Lung (tissue), 12 donors: ENCODE data around the gene CHRNA9. TPM values are rescaled to one million over a fixed set of nuclear protein-coding genes. Genes with fewer than 3 reads are reported as not detected.

Experiments used
- ATAC-seq: fragments of 200-7000 bp; cut with Tn5 transposase; one replicate; pipeline ENCODE4 v1.9.1; 2020; ENCODE audit warnings: moderate number of reproducible peaks; ENCODE audit not compliant: insufficient read depth, low FRiP score
- DNase-seq, 3 donors: peaks; one replicate each; pipeline ENCODE4 v3.0.0-alpha.2; 2013 to 2017
- H3K27ac ChIP-seq, 2 donors: one replicate each; pipeline ENCODE4 v1.5.1; 2013; ENCODE audit warnings: mild to moderate bottlenecking in 2 of 2, moderate library complexity in 2 of 2, control low read depth in 1 of 2, inconsistent platforms in 1 of 2, low read depth in 1 of 2, low read length in 1 of 2
- H3K27me3 ChIP-seq, 3 donors: one replicate each; pipeline ENCODE4 v1.5.1; 2013; ENCODE audit warnings: low read length in 2 of 3; ENCODE audit not compliant: control insufficient read depth in 3 of 3, insufficient read depth in 3 of 3
- H3K36me3 ChIP-seq, 4 donors: one replicate each; pipeline ENCODE4 v1.5.1; 2013; ENCODE audit warnings: low read length in 4 of 4, mild to moderate bottlenecking in 1 of 4, moderate library complexity in 1 of 4; ENCODE audit not compliant: control insufficient read depth in 4 of 4, insufficient read depth in 4 of 4
- H3K4me1 ChIP-seq, 5 donors: one replicate each; pipeline ENCODE4 v1.5.1; 2013; ENCODE audit warnings: low read length in 5 of 5, mild to moderate bottlenecking in 2 of 5, moderate library complexity in 1 of 5; ENCODE audit not compliant: control insufficient read depth in 5 of 5, insufficient read depth in 5 of 5
- H3K4me3 ChIP-seq: one replicate; pipeline ENCODE4 v1.5.1; 2013; ENCODE audit warnings: mild to moderate bottlenecking, control low read depth, moderate library complexity
- H3K9ac ChIP-seq, 2 donors: one replicate each; pipeline ENCODE4 v1.5.1; 2013; ENCODE audit warnings: low read length in 2 of 2, control low read depth in 1 of 2; ENCODE audit not compliant: insufficient read depth in 1 of 2
- H3K9me3 ChIP-seq, 4 donors: one replicate each; pipeline ENCODE4 v1.5.1; 2013; ENCODE audit warnings: low read length in 3 of 4, mild to moderate bottlenecking in 1 of 4, moderate library complexity in 1 of 4; ENCODE audit not compliant: control insufficient read depth in 4 of 4, insufficient read depth in 3 of 4
- WGBS, 2 donors: extraction: QIAGEN DNeasy Blood & Tissue Kit; methylation state at CpG; one replicate each; pipeline ENCODE4 v1.1.7; 2013; 5-methylcytosine and 5-hydroxymethylcytosine counted together
- polyA plus RNA-seq, 2 donors: library from polyadenylated mRNA; stranded (reverse); fragments of 200-250 nt; gene quantifications; one replicate each; pipeline ENCODE4 v1.2.1, GENCODE V29; 2013
- total RNA-seq, 2 donors: library from RNA; depleted of rRNA in 1 of 2; stranded (reverse); fragments of >200 nt in 1 of 2; gene quantifications; one replicate each; pipeline ENCODE4 v1.2.1, GENCODE V29; 2014 to 2021
- TF ChIP-seq, protein P1 (sequence below): IDR thresholded peaks from 2 replicates; pipeline ENCODE4 v1.5.1; 2012; ENCODE audit warnings: mild to moderate bottlenecking; ENCODE audit errors: control extremely low read depth, extremely low read depth
- donor health status: control.
- donor health status: control.
- donor health status: Bipolar disorder and iron deficiency.
- donor health status: healthy.
- donor health status: DM: yes; HTN: yes; CAD: no.

Gene CHRNA9
- total and polyA plus RNA-seq, 4 donors, result 0.09 TPM; not detected in 3

DNA sequence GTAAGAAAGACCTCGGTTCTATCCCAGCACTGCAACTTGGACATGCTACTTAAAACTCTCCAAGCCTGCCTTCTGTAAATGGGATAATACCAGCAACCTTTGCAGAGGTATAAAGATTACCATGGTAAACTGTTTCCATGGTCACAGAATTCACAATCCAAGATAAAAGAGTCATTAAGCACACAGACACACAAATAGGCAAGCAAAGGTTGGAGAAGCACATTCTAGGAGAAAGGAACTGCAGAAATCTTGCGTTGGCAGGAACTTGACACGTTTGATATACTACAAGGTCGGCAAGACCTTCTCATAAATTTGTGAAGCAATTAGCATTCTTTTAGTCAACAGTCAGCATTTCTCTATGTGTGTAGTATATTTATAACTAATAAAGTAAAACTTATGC lies 12.3 kb upstream of the CHRNA9 start:
- Histone ChIP-seq H3K27ac (no peak overlapping the region), H3K9ac (no peak overlapping the region), H3K36me3 (no peaks in the 10 kb centered on the region), H3K27me3 (no peaks in the 10 kb centered on the region), H3K9me3 (no peaks in the 10 kb centered on the region), H3K4me1 (no peaks in the 10 kb centered on the region), H3K4me3 (no peak overlapping the region)
- DNase-seq (no peak), ATAC-seq (no peak)
- TF ChIP-seq, protein P1, sequence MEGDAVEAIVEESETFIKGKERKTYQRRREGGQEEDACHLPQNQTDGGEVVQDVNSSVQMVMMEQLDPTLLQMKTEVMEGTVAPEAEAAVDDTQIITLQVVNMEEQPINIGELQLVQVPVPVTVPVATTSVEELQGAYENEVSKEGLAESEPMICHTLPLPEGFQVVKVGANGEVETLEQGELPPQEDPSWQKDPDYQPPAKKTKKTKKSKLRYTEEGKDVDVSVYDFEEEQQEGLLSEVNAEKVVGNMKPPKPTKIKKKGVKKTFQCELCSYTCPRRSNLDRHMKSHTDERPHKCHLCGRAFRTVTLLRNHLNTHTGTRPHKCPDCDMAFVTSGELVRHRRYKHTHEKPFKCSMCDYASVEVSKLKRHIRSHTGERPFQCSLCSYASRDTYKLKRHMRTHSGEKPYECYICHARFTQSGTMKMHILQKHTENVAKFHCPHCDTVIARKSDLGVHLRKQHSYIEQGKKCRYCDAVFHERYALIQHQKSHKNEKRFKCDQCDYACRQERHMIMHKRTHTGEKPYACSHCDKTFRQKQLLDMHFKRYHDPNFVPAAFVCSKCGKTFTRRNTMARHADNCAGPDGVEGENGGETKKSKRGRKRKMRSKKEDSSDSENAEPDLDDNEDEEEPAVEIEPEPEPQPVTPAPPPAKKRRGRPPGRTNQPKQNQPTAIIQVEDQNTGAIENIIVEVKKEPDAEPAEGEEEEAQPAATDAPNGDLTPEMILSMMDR, result no peak
- 35 to 51% methylated on average over 4 of the region's 4 CpGs for WGBS, 2 donors

DNA sequence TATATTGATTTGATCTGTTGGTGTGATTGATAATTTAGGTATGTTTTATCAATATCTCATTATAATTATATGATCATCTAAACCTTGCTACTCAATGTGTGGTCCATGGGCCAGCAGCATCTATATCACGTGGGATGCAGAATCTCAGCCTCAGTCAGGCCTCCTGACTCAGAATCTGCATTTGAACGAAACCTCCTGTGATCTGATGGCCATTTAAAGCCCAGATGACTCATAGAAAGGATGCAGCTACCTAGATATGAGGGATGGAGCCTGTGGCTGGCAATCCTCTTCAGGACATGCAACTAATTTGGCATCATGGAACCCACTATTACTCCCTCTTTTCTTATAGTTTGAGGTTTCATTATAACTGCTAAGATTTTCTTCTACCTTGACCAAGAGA lies 11.3 kb upstream of the CHRNA9 start:
- 89 to 93% methylated on average over 2 of the region's 2 CpGs for WGBS, 2 donors
- no peak for ATAC-seq
- no peak overlapping the region for H3K4me3 ChIP-seq

DNA sequence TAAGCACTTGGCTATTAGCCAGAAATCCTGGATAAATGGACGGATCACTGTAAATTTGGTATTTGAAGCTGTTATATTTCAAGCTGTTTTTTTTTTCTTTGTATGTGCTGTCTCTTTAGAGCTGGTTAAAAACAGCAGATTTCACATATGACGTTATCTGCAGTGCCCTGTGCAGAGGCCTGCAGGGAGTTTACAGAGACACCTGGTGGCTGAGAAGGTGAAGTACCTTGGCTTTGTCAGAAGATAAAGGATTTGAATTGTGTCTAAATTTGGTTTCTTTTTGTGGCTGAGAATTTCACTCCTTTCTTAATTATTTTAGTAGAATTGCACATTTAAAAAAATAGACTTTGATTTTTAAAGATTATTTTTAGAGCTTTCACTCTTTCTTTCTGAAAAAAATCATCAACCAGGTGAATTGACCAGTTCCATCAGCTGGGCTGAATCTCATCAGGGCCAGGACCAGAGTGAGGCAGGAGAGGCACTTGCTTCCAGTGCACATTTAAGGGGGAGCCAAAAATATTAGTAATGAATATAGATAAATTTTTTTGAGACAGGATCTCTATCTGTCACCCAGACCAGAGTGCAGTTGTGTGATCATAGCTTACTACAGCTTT lies 9.6 kb upstream of the CHRNA9 start:
- peak; percentile 61 to 78 (median 78) for DNase-seq
- H3K27me3 ChIP-seq, result no peaks in the 10 kb centered on the region
- H3K9me3 ChIP-seq, result no peaks in the 10 kb centered on the region
- peak; percentile 77 for ATAC-seq
- H3K9ac ChIP-seq, result no peak overlapping the region
- WGBS, 2 donors, result 17 to 20% methylated on average over 2 of the region's 2 CpGs
- H3K4me3 ChIP-seq, result no peak overlapping the region
- H3K27ac ChIP-seq, result no peak overlapping the region
- no peaks in the 10 kb centered on the region for H3K4me1 ChIP-seq
- TF ChIP-seq, protein P1, result peak; percentile 52
- no peaks in the 10 kb centered on the region for H3K36me3 ChIP-seq

More for the DNA sequence above, 11.3 kb upstream of the CHRNA9 start:
- no peaks in the 10 kb centered on the region for H3K27me3 ChIP-seq
- H3K27ac ChIP-seq, result no peak overlapping the region
- no peaks in the 10 kb centered on the region for H3K4me1 ChIP-seq
- no peaks in the 10 kb centered on the region for H3K36me3 ChIP-seq
- TF ChIP-seq, protein P1, result no peak
- DNase-seq, result no peak
- no peaks in the 10 kb centered on the region for H3K9me3 ChIP-seq
- H3K9ac ChIP-seq, result no peak overlapping the region

DNA sequence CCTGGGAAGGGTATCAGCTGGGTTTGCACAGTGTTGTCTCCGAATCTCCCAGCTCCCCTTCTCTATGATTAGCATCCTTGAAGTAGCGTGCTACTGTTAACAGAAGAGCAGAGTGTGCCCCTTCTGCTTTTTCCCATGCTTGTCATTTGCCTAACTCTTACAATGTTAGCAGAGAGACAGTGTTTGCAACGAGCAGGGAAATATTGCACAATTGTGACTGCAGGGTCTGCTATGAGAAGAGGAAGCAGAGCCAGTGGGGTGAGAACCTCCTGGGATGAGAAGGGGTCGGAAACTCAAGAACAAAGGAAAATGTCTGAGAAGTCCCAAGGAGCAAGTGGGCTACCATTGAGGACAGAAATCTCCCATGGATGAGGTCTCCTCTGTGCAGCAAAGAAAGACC lies 7.8 kb upstream of the CHRNA9 start:
- 25 to 60% methylated on average over 4 of the region's 4 CpGs for WGBS, 2 donors
- Histone ChIP-seq H3K27me3 (no peaks in the 10 kb centered on the region), H3K4me3 (no peak overlapping the region), H3K27ac (no peak overlapping the region), H3K36me3 (no peaks in the 10 kb centered on the region), H3K9me3 (no peaks in the 10 kb centered on the region), H3K9ac (no peak overlapping the region), H3K4me1 (peaks cover 0 to 5% (median 0%) of the 10 kb centered on the region in 5 donors)
- TF ChIP-seq, protein P1, result no peak
- ATAC-seq (no peak), DNase-seq (peak; percentile 27 to 69 (median 48))
